OCI-LY3 (cell line): ENCODE results near the gene DCUN1D1.

Source experiments
- CTCF ChIP-seq: fragments of 200-600, 300-600 bp; sonication (generic); IDR thresholded peaks from 2 replicates; pipeline ENCODE4 v1.5.1; 2014; ENCODE audit warnings: antibody characterized with exemption, low read length, low read depth
- EZH2phosphoT487 ChIP-seq: fragments of 200-600 bp; shearing (Covaris generic); IDR thresholded peaks from 2 replicates; pipeline ENCODE4 v1.6.1; 2018; ENCODE audit warnings: antibody characterized with exemption, mixed run types, low read depth

GRCh38 chr3:182889948-182890629 lies 90.2 kb downstream of the DCUN1D1 start:
- TF ChIP-seq CTCF, result no peak
- no peak for TF ChIP-seq EZH2phosphoT487
